Measurements from ENCODE around the gene SLC43A1. TPM values are rescaled to one million over a fixed set of nuclear protein-coding genes. Genes with fewer than 3 reads are reported as not detected.

SLC43A1 gene
- total RNA-seq, 4 donors from 2014 or later = 4.6 to 19.0 (median 11.2) TPM

DNA sequence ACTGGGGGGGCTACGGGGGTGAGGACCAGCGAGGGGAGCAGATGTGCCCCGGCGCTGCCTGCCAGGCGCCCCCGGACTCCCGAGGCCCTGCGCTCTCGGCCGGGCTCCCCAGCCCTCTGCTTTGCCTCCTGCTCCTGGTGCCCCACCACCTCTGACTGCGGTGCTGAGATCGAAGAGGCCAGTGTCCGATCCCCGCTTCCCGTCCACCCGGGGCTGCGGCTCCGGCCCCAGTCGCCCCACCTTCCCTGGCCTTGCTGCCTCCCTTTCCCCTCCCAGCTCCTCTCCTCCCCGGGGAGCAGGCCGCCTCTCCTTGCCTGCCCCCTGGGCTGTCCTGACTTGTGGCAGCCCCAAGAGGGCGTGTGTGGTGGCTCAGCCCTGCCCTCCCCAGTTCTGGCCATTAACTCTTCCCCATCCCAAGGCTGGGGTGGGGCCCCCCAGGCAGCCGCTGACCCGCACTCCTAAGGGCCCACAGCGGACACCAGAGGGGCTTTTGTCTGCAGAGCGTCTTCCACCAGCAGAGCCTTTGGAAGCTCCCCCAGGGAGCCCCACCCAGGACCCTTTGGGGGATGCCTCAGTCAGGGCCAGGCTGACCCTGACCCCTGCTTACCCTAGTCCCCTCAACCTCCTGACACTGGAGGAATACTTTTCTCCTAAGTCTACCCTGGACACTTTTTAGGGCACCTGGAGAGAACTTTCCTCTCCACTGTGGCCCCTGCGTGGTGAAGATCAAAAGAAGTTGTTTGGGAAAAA lies 38.6 kb downstream of the SLC43A1 start:
- DNase-seq = peak in 2 of 3 donors; percentile 38 to 60
- Histone ChIP-seq H3K9me3 (no peaks in the 10 kb centered on the region), H3K4me1 (peaks cover 0 to 21% (median 12%) of the 10 kb centered on the region in 4 donors), H3K27me3 (no peaks in the 10 kb centered on the region), H3K36me3 (no peaks in the 10 kb centered on the region), H3K27ac (peak overlapping the region in 1 of 4 donors; percentile 47), H3K4me3 (peak overlapping the region; percentile 37 to 59 (median 56))
- peak in 4 of 6 experiments; percentile 27 to 41 (median 32) for TF ChIP-seq CTCF (IDR thresholded peaks at IDR 0.05)
- no peak for TF ChIP-seq POLR2A (IDR thresholded peaks at IDR 0.05)

DNA sequence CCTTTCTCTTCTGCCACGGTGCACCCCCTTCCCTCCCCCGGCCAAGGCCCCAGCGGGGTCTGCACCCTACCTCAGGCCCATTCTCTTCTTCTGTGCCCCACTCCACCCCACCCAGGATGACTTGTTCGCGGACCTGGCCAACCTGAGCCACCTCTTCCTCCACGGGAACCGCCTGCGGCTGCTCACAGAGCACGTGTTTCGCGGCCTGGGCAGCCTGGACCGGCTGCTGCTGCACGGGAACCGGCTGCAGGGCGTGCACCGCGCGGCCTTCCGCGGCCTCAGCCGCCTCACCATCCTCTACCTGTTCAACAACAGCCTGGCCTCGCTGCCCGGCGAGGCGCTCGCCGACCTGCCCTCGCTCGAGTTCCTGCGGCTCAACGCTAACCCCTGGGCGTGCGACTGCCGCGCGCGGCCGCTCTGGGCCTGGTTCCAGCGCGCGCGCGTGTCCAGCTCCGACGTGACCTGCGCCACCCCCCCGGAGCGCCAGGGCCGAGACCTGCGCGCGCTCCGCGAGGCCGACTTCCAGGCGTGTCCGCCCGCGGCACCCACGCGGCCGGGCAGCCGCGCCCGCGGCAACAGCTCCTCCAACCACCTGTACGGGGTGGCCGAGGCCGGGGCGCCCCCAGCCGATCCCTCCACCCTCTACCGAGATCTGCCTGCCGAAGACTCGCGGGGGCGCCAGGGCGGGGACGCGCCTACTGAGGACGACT lies 39.3 kb downstream of the SLC43A1 start:
- peaks cover 0 to 21% (median 12%) of the 10 kb centered on the region in 4 donors for H3K4me1 ChIP-seq
- H3K36me3 ChIP-seq = no peaks in the 10 kb centered on the region
- H3K27me3 ChIP-seq = no peaks in the 10 kb centered on the region
- H3K4me3 ChIP-seq = peak overlapping the region; percentile 37 to 59 (median 56)
- DNase-seq = peak in 1 of 3 donors; percentile 54
- H3K27ac ChIP-seq = peak overlapping the region in 1 of 4 donors; percentile 47
- TF ChIP-seq CTCF (IDR thresholded peaks at IDR 0.05) = no peak
- no peak for TF ChIP-seq POLR2A (IDR thresholded peaks at IDR 0.05)
- H3K9me3 ChIP-seq = no peaks in the 10 kb centered on the region

DNA sequence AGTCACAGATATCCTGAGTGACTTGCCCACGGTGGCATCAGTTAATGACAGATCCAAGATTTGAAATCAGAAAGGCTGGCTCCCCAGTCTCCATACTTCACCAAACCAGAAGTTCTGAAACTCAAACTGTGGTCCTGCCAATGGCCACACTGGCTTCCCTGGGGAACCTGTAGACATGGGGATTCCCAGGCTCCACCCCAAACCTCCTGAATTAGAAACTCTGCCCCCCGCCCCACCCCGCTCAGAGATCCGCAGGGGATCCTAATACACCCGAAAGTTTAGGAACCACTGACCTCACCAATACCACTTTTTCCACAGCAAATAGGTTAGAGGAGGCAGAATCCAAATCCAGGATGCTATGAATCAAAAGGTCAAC lies 39.8 kb downstream of the SLC43A1 start:
- H3K36me3 ChIP-seq = no peaks in the 10 kb centered on the region
- no peaks in the 10 kb centered on the region for H3K9me3 ChIP-seq
- no peak for DNase-seq
- H3K4me1 ChIP-seq = peaks cover 0 to 21% (median 12%) of the 10 kb centered on the region in 4 donors
- no peak for TF ChIP-seq CTCF (IDR thresholded peaks at IDR 0.05)
- TF ChIP-seq POLR2A (IDR thresholded peaks at IDR 0.05) = no peak
- no peaks in the 10 kb centered on the region for H3K27me3 ChIP-seq
- H3K27ac ChIP-seq = no peak overlapping the region
- H3K4me3 ChIP-seq = peak overlapping the region in 2 of 4 donors; percentile 53 to 59

DNA sequence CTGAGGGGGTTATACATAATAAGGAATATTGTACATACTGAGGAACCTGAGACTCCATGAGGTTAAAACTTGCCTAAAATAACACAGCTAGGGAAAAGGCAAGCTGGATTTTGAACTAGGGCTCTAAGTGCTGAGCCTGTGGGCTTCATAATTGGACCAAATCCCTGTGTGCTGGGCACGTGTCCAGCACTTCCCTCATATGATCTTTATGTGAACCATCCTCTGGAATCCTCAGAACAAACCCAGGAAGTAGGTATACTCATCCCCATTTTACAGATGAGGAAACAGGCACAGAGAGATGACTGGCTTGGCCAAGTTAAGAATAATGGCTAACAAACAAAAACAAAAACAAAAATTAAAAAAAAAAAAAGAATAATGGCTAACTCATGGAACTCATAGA lies 40.3 kb downstream of the SLC43A1 start:
- TF ChIP-seq CTCF (IDR thresholded peaks at IDR 0.05) = no peak
- TF ChIP-seq POLR2A (IDR thresholded peaks at IDR 0.05) = no peak

GRCh38 chr11:57474803-57475115 lies 40.7 kb downstream of the SLC43A1 start:
- DNase-seq = no peak
- Histone ChIP-seq H3K4me1 (peaks cover 0 to 21% (median 12%) of the 10 kb centered on the region in 4 donors), H3K27ac (no peak overlapping the region), H3K4me3 (no peak overlapping the region), H3K27me3 (no peaks in the 10 kb centered on the region), H3K36me3 (no peaks in the 10 kb centered on the region), H3K9me3 (no peaks in the 10 kb centered on the region)
- TF ChIP-seq CTCF (IDR thresholded peaks at IDR 0.05) (no peak), POLR2A (IDR thresholded peaks at IDR 0.05) (no peak)

More for the DNA sequence above, 40.3 kb downstream of the SLC43A1 start:
- Histone ChIP-seq H3K36me3 (no peaks in the 10 kb centered on the region), H3K27ac (no peak overlapping the region), H3K4me1 (peaks cover 0 to 21% (median 12%) of the 10 kb centered on the region in 4 donors), H3K4me3 (no peak overlapping the region), H3K9me3 (no peaks in the 10 kb centered on the region), H3K27me3 (no peaks in the 10 kb centered on the region)
- no peak for DNase-seq
